ENCODE data around the gene LRP11. TPM values are rescaled to one million over a fixed set of nuclear protein-coding genes. Genes with fewer than 3 reads are reported as not detected.

Gene LRP11
- total and polyA plus RNA-seq, 2 of the 13 experiments (the other 11 are each of a cell fraction or from before 2014, with no cell fraction given), result 32.4 to 48.9 TPM

- TF ChIP-seq BRF2 (CRISPR knock-in tag; IDR thresholded peaks at IDR 0.05), result peak; percentile 83
- TF ChIP-seq MLX (CRISPR knock-in tag; IDR thresholded peaks at IDR 0.05), result no peak
- TF ChIP-seq AGO1 (IDR thresholded peaks at IDR 0.05; ENCODE audit: low read depth, low read length, poor library complexity, severe bottlenecking), result no peak
- TF ChIP-seq SATB2 (CRISPR knock-in tag; IDR thresholded peaks at IDR 0.05), result no peak; the same call in 1 of the 2 replicates
- TF ChIP-seq ZNF430 (CRISPR knock-in tag; IDR thresholded peaks at IDR 0.05), result peak; percentile 74; the same call in 1 of the 2 replicates
- TF ChIP-seq ZNF256 (CRISPR knock-in tag; conservative IDR thresholded peaks at IDR 0.05), result no peak
- TF ChIP-seq NCOA2 (CRISPR knock-in tag; IDR thresholded peaks at IDR 0.05), result peak; percentile 13; the same call in 1 of the 2 replicates
- TF ChIP-seq ZNF3 (CRISPR knock-in tag; IDR thresholded peaks at IDR 0.05), result no peak
- TF ChIP-seq NCOA5 (CRISPR knock-in tag; IDR thresholded peaks at IDR 0.05), result no peak
- TF ChIP-seq HDAC6 (IDR thresholded peaks at IDR 0.05; ENCODE audit: low read depth, low read length), result no peak
- TF ChIP-seq ZSCAN5A (CRISPR knock-in tag; IDR thresholded peaks at IDR 0.05; ENCODE audit: borderline replicate concordance), result no peak; the same call in 1 of the 2 replicates
- TF ChIP-seq ZNF589 (CRISPR knock-in tag; conservative IDR thresholded peaks at IDR 0.05), result peak; percentile 61; the same call in 1 of the 2 replicates
- peak; percentile 86; the same call in 1 of the 2 replicates for TF ChIP-seq KLF6 (CRISPR knock-in tag; IDR thresholded peaks at IDR 0.05)
- TF ChIP-seq ZBTB43 (CRISPR knock-in tag; conservative IDR thresholded peaks at IDR 0.05), result peak; percentile 84
- TF ChIP-seq CREB3 (CRISPR knock-in tag; IDR thresholded peaks at IDR 0.05), result peak; percentile 54; the same call in 1 of the 2 replicates
- no peak; the same call in 1 of the 2 replicates for TF ChIP-seq ZNF839 (CRISPR knock-in tag; IDR thresholded peaks at IDR 0.05; ENCODE audit: borderline replicate concordance)
- peak; percentile 72; the same call in 1 of the 2 replicates for TF ChIP-seq GABPB1 (CRISPR knock-in tag; IDR thresholded peaks at IDR 0.05)
- no peak; the same call in 1 of the 2 replicates for TF ChIP-seq PRDM15 (CRISPR knock-in tag; IDR thresholded peaks at IDR 0.05)
- TF ChIP-seq ZBTB42 (CRISPR knock-in tag; IDR thresholded peaks at IDR 0.05), result 0 out of 2 replicates have a peak, but pooled peaks have one; percentile 60
These were observed at the start of gene LRP11 (continued) for GRCh38 chr6:149863698-149864577.
